ENCODE data around the gene FAM20B.

DNA sequence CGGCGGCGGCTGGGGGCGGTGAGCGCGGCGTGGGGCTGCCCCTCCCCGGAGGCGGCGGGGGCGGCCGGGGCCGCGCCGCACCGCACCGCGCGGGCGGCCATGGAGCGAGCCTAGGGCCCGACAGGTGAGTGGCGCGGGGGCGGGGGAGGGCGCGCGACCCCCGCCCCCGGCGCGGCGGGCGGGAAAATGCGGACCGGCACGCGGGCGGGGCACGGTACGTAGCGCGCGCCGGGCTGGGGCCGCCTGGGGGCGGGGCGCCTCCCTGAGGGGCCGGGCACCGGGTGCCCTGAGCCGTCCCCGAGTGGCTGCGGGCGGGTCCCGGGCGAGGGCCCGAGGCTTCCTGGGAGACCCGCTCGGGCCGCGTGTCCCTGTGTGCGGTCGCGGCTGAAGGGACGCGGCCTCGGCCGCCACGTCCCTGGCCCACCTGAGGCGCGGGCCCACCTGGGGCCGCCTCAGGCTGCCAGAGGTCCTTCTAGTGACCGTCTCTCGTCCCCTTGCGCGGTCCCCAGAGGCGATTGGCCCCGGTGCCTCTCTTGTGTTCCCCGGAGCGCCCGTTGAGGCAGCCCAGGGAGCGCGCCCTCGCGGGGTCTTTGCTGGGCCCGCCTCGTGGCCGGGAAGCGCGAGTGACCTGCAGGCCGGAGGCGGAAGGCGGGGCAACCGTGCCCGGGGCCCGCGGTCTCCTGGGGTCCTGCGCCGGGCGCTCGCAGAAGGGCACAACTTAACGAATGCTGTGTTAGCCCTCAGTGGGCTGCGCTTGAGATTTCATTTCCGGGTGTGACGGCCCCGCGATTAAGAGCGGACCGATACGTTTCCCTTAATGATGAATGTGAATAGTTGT lies 500 bp downstream of the FAM20B start:
- TF ChIP-seq, protein P1, sequence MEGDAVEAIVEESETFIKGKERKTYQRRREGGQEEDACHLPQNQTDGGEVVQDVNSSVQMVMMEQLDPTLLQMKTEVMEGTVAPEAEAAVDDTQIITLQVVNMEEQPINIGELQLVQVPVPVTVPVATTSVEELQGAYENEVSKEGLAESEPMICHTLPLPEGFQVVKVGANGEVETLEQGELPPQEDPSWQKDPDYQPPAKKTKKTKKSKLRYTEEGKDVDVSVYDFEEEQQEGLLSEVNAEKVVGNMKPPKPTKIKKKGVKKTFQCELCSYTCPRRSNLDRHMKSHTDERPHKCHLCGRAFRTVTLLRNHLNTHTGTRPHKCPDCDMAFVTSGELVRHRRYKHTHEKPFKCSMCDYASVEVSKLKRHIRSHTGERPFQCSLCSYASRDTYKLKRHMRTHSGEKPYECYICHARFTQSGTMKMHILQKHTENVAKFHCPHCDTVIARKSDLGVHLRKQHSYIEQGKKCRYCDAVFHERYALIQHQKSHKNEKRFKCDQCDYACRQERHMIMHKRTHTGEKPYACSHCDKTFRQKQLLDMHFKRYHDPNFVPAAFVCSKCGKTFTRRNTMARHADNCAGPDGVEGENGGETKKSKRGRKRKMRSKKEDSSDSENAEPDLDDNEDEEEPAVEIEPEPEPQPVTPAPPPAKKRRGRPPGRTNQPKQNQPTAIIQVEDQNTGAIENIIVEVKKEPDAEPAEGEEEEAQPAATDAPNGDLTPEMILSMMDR (IDR thresholded peaks at IDR 0.05; ENCODE audit: low read depth, low read length, poor library complexity, severe bottlenecking): no peak
- TF ChIP-seq EZH2phosphoT487 (IDR thresholded peaks at IDR 0.05; ENCODE audit: borderline replicate concordance, low read length): no peak

Data from DOHH2 (cell line).